Measurements from ENCODE around the gene UPK3A. TPM values are rescaled to one million over a fixed set of nuclear protein-coding genes. Genes with fewer than 3 reads are reported as not detected.

Gene UPK3A
- total and polyA plus RNA-seq, 2 of the 13 experiments (the other 11 are each of a cell fraction or from before 2014, with no cell fraction given) = 10.5 to 13.8 TPM

DNA sequence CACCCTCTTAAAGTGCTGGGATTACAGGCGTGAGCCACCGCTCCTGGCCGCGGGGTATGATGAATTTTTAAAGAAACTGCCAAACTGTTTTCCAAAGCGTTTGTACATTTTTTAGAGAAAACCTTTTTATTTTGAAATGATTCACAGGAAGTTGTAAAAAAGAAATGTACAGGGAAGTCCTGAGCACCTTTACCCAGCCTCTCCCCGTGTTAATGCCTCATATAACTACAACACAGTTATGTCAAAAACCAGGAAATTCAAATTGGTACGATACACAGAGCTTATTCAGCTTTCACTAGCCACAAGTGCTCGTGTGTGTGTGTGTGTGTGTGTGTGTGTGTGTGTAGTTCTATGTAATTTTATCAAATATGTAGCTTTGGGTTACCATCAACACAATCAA, 18.0 kb downstream of the UPK3A start (continued):
- TF ChIP-seq ZNF770 (CRISPR knock-in tag; IDR thresholded peaks at IDR 0.05) (no peak), KDM6A (CRISPR knock-in tag; IDR thresholded peaks at IDR 0.05; ENCODE audit: low read depth) (no peak), NFATC3 (CRISPR knock-in tag; IDR thresholded peaks at IDR 0.05) (no peak), RFXAP (CRISPR knock-in tag; IDR thresholded peaks at IDR 0.05; ENCODE audit: borderline replicate concordance) (no peak)

DNA sequence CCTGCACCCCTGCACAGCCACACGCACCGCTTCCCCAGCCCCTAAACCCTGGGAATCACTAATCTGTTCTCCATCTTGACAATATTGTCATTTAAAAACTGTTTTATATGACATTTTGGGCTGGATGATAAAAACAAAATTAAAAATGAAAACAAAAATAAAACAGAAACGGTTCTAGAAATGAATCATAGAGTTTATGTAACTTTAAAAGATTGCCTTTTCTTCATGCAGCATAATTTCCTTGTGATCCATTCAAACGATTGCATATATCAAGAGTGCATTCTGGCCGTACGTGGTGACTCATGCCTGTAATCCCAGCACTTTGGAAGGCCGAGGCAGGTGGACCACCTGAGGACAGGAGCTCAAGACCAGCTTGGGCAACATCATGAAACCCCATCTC, 18.4 kb downstream of the UPK3A start:
- H3K36me3 ChIP-seq (replicated peaks in 1 of 2; ENCODE audit: control insufficient read depth in 1 of 2, insufficient read depth in 2 of 2, low read length in 2 of 2) = no peaks in the 10 kb centered on the region; a peak in 1 of 5 replicates
- H3K27me3 ChIP-seq (ENCODE audit: control insufficient read depth in 1 of 2, insufficient read depth in 2 of 2, low read length in 2 of 2) = no peaks in the 10 kb centered on the region; a peak in 1 of 5 replicates
- H4K20me1 ChIP-seq (ENCODE audit: insufficient read depth, low read length) = no peaks in the 10 kb centered on the region
- ChIA-PET POLR2A (no interaction called here), CTCF (ENCODE audit: low intra/inter-chr PET ratio, low total read pairs) (no interaction called here)
- H2AFZ ChIP-seq (ENCODE audit: low read length) = no peak overlapping the region
- FAIRE-seq = no peak
- H3K27ac ChIP-seq (ENCODE audit: extremely low read length, insufficient read depth, low read length) = no peak overlapping the region
- intact Hi-C loops (cut with micrococcal nuclease; ENCODE audit: unreplicated experiment) = no loop called here
- no peak overlapping the region for H3K4me2 ChIP-seq (ENCODE audit: low read depth, low read length)
- peaks cover 38% of the 10 kb centered on the region for H3K4me1 ChIP-seq (ENCODE audit: insufficient read depth, low read length)
- TF ChIP-seq RFX3 (CRISPR knock-in tag; IDR thresholded peaks at IDR 0.05) = no peak
- no peak for TF ChIP-seq ZNF234 (CRISPR knock-in tag; conservative IDR thresholded peaks at IDR 0.05)
- DNase-seq (ENCODE audit: low spot score) = no peak
- no peaks in the 10 kb centered on the region for H3K79me2 ChIP-seq (ENCODE audit: insufficient read depth, low read length)
- no peak overlapping the region for H3K9ac ChIP-seq (ENCODE audit: insufficient read depth, low read depth, low read length)
- in situ Hi-C loops (cut with HindIII; ENCODE audit: extremely low pct_ligation_motif_present, low pct_unique_long_range_greater_than_20kb) = no loop called here
- BruUV-seq (replicated peaks) = no TSS peak
- H3K4me3 ChIP-seq (replicated peaks in 1 of 3; ENCODE audit: insufficient read depth in 1 of 3, low read depth in 2 of 3, low read length in 3 of 3) = no peak overlapping the region
- WGBS (ENCODE audit: low lambda C conversion rate) = 98% methylated on average over 7 of the region's 7 CpGs
- ATAC-seq = no peak
- no peaks in the 10 kb centered on the region for H3K9me3 ChIP-seq (ENCODE audit: low read length)
